HEK293 (cell line): ENCODE measurements around the gene MRNIP.

Experiments used
- KLF9 ChIP-seq: fragments of 450-650 bp; formaldehyde crosslinking; IDR thresholded peaks from 2 replicates; pipeline ENCODE4 v1.5.1; 2016; ENCODE audit warnings: missing biosample characterization, missing genetic modification characterization, low read depth
- MYNN ChIP-seq: fragments of 450-650 bp; formaldehyde crosslinking; IDR thresholded peaks from 2 replicates; pipeline ENCODE4 v1.5.1; 2016; ENCODE audit warnings: missing biosample characterization, missing genetic modification characterization, borderline replicate concordance
- SP2 ChIP-seq: fragments of 450-650 bp; formaldehyde crosslinking; IDR thresholded peaks from 2 replicates; pipeline ENCODE4 v1.5.1; 2016; ENCODE audit warnings: missing biosample characterization, missing genetic modification characterization
- ZNF10 ChIP-seq: fragments of 450-650 bp; formaldehyde crosslinking; IDR thresholded peaks from 2 replicates; pipeline ENCODE4 v1.5.1; 2017; ENCODE audit warnings: missing biosample characterization, missing genetic modification characterization
- ZNF138 ChIP-seq: fragments of 450-650 bp; formaldehyde crosslinking; IDR thresholded peaks from 2 replicates; pipeline ENCODE4 v1.5.1; 2016; ENCODE audit warnings: missing biosample characterization, missing genetic modification characterization, borderline replicate concordance
- ZNF16 ChIP-seq: fragments of 450-650 bp; formaldehyde crosslinking; IDR thresholded peaks from 2 replicates; pipeline ENCODE4 v1.5.1; 2016; ENCODE audit warnings: low read depth, missing biosample characterization, missing genetic modification characterization
- ZNF292 ChIP-seq: fragments of 450-650 bp; formaldehyde crosslinking; IDR thresholded peaks from 2 replicates; pipeline ENCODE4 v1.5.1; 2016; ENCODE audit warnings: low read depth, missing biosample characterization, missing genetic modification characterization, borderline replicate concordance
- ZNF324 ChIP-seq: fragments of 450-650 bp; formaldehyde crosslinking; IDR thresholded peaks from 2 replicates; pipeline ENCODE4 v1.5.1; 2016; ENCODE audit warnings: missing biosample characterization, missing genetic modification characterization
- ZNF423 ChIP-seq: fragments of 450-650 bp; formaldehyde crosslinking; IDR thresholded peaks from 2 replicates; pipeline ENCODE4 v1.5.1; 2016; ENCODE audit warnings: missing biosample characterization, missing genetic modification characterization
- ZNF629 ChIP-seq: fragments of 450-650 bp; formaldehyde crosslinking; IDR thresholded peaks from 2 replicates; pipeline ENCODE4 v1.5.1; 2017; ENCODE audit warnings: missing biosample characterization, missing genetic modification characterization
- ZNF76 ChIP-seq: fragments of 450-650 bp; formaldehyde crosslinking; IDR thresholded peaks from 2 replicates; pipeline ENCODE4; 2016; ENCODE audit warnings: low read depth, missing biosample characterization, missing genetic modification characterization, borderline replicate concordance
- ZSCAN23 ChIP-seq: fragments of 450-650 bp; formaldehyde crosslinking; IDR thresholded peaks from 2 replicates; pipeline ENCODE4 v1.5.1; 2016; ENCODE audit warnings: missing biosample characterization, missing genetic modification characterization
- TF ChIP-seq, protein P1 (sequence below): fragments of 450-650 bp; formaldehyde crosslinking; IDR thresholded peaks from 2 replicates; pipeline ENCODE4 v1.5.1; 2016; ENCODE audit warnings: missing biosample characterization, missing genetic modification characterization
- TF ChIP-seq, protein P2 (sequence below): fragments of 450-650 bp; formaldehyde crosslinking; IDR thresholded peaks from 2 replicates; pipeline ENCODE4 v1.5.1; 2017; ENCODE audit warnings: missing biosample characterization, missing genetic modification characterization

DNA sequence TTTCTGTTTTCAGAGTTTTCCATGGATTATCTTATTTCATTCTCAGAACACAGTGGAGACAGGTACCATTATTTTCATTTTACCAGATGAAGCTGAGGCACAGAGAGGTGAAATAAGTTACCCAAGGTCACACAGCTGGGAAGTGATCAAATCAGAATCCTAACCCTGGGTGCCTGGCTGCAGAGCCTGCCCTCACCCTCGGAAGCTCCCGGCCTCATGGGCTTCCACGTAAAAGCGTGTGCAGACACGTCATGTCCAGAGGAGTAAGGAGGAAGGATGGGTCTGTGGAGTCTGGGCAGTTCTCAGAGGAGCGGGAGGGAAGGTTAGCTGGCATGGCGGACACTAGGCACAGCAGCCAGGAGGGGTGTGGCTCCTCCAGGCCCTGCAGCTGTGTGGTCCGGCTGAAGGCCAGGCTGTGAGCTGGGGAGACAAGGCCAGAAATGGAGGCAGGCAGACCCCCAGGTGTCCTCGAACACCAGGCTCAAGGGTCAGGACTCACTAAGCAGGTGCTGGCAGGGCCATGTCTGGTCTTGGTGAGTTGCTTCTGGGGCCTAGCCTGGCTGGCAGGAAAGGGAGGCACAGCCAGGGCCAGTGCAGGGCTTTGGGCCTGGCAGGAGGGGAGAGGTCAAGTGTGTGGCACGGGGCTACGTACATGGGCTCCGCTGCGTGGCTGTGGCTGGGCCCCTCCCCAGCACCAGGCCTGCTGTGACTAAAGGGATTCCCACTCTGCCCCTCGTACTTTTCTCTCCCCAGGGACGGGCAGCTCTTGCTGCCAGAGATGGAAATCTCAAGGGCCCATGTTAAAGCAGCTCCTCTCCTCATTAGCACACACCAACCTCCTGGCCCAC lies 43.5 kb upstream of the MRNIP start:
- TF ChIP-seq, protein P1, sequence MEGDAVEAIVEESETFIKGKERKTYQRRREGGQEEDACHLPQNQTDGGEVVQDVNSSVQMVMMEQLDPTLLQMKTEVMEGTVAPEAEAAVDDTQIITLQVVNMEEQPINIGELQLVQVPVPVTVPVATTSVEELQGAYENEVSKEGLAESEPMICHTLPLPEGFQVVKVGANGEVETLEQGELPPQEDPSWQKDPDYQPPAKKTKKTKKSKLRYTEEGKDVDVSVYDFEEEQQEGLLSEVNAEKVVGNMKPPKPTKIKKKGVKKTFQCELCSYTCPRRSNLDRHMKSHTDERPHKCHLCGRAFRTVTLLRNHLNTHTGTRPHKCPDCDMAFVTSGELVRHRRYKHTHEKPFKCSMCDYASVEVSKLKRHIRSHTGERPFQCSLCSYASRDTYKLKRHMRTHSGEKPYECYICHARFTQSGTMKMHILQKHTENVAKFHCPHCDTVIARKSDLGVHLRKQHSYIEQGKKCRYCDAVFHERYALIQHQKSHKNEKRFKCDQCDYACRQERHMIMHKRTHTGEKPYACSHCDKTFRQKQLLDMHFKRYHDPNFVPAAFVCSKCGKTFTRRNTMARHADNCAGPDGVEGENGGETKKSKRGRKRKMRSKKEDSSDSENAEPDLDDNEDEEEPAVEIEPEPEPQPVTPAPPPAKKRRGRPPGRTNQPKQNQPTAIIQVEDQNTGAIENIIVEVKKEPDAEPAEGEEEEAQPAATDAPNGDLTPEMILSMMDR (tag by site-specific recombination) = no peak
- TF ChIP-seq ZNF76 (tag by site-specific recombination) (no peak), SP2 (tag by site-specific recombination) (no peak), ZNF324 (tag by site-specific recombination) (no peak), ZNF629 (no peak), ZNF10 (tag by site-specific recombination) (no peak), MYNN (no peak), ZNF292 (no peak), ZNF138 (tag by site-specific recombination) (no peak), ZNF16 (tag by site-specific recombination) (no peak), KLF9 (tag by site-specific recombination) (no peak), ZNF423 (no peak), ZSCAN23 (tag by site-specific recombination) (no peak)
- TF ChIP-seq, protein P2, sequence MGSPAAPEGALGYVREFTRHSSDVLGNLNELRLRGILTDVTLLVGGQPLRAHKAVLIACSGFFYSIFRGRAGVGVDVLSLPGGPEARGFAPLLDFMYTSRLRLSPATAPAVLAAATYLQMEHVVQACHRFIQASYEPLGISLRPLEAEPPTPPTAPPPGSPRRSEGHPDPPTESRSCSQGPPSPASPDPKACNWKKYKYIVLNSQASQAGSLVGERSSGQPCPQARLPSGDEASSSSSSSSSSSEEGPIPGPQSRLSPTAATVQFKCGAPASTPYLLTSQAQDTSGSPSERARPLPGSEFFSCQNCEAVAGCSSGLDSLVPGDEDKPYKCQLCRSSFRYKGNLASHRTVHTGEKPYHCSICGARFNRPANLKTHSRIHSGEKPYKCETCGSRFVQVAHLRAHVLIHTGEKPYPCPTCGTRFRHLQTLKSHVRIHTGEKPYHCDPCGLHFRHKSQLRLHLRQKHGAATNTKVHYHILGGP (tag by site-specific recombination) = no peak
